Heart right ventricle (tissue), 16 donors: ENCODE measurements around the gene KLC1. TPM values are rescaled to one million over a fixed set of nuclear protein-coding genes. Genes with fewer than 3 reads are reported as not detected.

ENCODE experiments used
- ATAC-seq, 8 donors: fragments of 200-7000 bp; cut with Tn5 transposase; one replicate each; pipeline ENCODE4 v1.9.1; 2020; ENCODE audit warnings: mild to moderate bottlenecking in 8 of 8, moderate library complexity in 8 of 8, moderate number of reproducible peaks in 1 of 8
- DNase-seq, 2 donors: peaks; one replicate each; pipeline ENCODE4 v3.0.0-alpha.2; 2020
- H3K27ac ChIP-seq, 10 donors: fragments of 200-600 bp; sonication (generic) in 2 of 10; one replicate each; pipeline versions ENCODE4 v1.5.0 to v1.8.0; 2020 to 2022; ENCODE audit warnings: mild to moderate bottlenecking in 3 of 10
- H3K27me3 ChIP-seq, 7 donors: fragments of 200-600 bp; one replicate each; pipeline ENCODE4 v1.8.0; 2021 to 2022; ENCODE audit warnings: mild to moderate bottlenecking in 2 of 7
- H3K36me3 ChIP-seq, 9 donors: fragments of 200-600 bp; sonication (generic) in 1 of 9; one replicate each; pipeline versions ENCODE4 v1.5.0 to v1.8.0; 2020 to 2022; ENCODE audit warnings: mild to moderate bottlenecking in 2 of 9
- H3K4me1 ChIP-seq, 9 donors: fragments of 200-600 bp; sonication (generic) in 1 of 9; one replicate each; pipeline versions ENCODE4 v1.5.0 to v1.8.0; 2020 to 2022; ENCODE audit warnings: mild to moderate bottlenecking in 4 of 9
- H3K4me3 ChIP-seq, 10 donors: fragments of 200-600 bp; sonication (generic) in 2 of 10; one replicate each; pipeline versions ENCODE4 v1.5.0 to v1.8.0; 2020 to 2022; ENCODE audit warnings: mild to moderate bottlenecking in 7 of 10, moderate library complexity in 2 of 10
- H3K9me3 ChIP-seq, 11 donors: fragments of 200-600 bp in 10 of 11; sonication (generic) in 2 of 11; one replicate each; pipeline versions ENCODE4 v1.5.0 to v1.8.0; 2013 to 2022; ENCODE audit warnings: mild to moderate bottlenecking in 2 of 11, control low read depth in 1 of 11, moderate library complexity in 1 of 11
- WGBS, 2 donors: extraction: QIAGEN DNeasy Blood & Tissue Kit; methylation state at CpG; one replicate each; pipeline ENCODE4 v1.1.7; 2013; ENCODE audit warnings: inconsistent platforms in 1 of 2; 5-methylcytosine and 5-hydroxymethylcytosine counted together
- intact Hi-C, 10 donors: fragments of 100-400 bp; cut with DNase I; formaldehyde crosslinking; loops; one replicate each; pipeline versions ENCODE4 v1.11.1 to v1.14.2; 2022
- polyA plus RNA-seq, 2 donors: library from polyadenylated mRNA; stranded (reverse); fragments of 200-250 nt; gene quantifications; one replicate each; pipeline ENCODE4 v1.2.3, GENCODE V29; 2013
- total RNA-seq, 10 donors: library from RNA; stranded (reverse); fragmentation: NEBNext Ultra II Directional in 3 of 10; extraction: Animal tissue kit (Norgen Biotek cat#: 25700) in 3 of 10; gene quantifications; one replicate each; pipeline versions ENCODE4 v1.2.1 to v1.2.4, GENCODE V29; 2021 to 2023
- TF ChIP-seq, protein P1 (sequence below), 9 donors: fragments of 200-600 bp; sonication (generic) in 2 of 9; IDR thresholded peaks; one replicate each; pipeline versions ENCODE4 v1.5.0 to v1.8.0; 2021 to 2022; ENCODE audit warnings: antibody characterized with exemption in 9 of 9, mild to moderate bottlenecking in 5 of 9, moderate library complexity in 1 of 9
- donor health status: Arrhythmogenic right ventricular cardiomyopathy.
- donor health status: ischemic (EF 13 %, LVEDD 7.1; RV severe dilation, severe dysfunction).
- donor health status: healthy with polysubstance abuse.
- donor health status: DM: no; HTN: yes; CAD: no.
- donor health status: DM: no; HTN: no; CAD: no.
- donor health status: ischemic (EF 25% LVEDD 6.9; RV normal size, moderate dysfunction).
- donor health status: ischemic (EF 25% LVEDD 5.7; RV mildly dilated, moderate dysfunction).
- donor health status: healthy.
- donor health status: DM: yes; HTN: yes; CAD: no.
- donor health status: Ischemic cardiomyopathy.
- donor health status: ischemic (EF 35%, LVEDD 5.7; RV mildly dilated, moderate dysfunction).
- donor health status: nonischemic (EF 11% LVEDD 7.7; RV severe dilation, severe dysfunction).
- donor health status: DM: yes; HTN: yes; CAD: no.
- donor health status: PGD.
- donor health status: ischemic (EF 29% LVEDD 5.4; RV normal size, mild dysfunction).
- donor health status: nonischemic (EF 23%, LVEDD 6.1; RV moderate dilation, normal function).

The KLC1 gene
- total and polyA plus RNA-seq, 12 donors = 123 to 220 (median 151) TPM

DNA sequence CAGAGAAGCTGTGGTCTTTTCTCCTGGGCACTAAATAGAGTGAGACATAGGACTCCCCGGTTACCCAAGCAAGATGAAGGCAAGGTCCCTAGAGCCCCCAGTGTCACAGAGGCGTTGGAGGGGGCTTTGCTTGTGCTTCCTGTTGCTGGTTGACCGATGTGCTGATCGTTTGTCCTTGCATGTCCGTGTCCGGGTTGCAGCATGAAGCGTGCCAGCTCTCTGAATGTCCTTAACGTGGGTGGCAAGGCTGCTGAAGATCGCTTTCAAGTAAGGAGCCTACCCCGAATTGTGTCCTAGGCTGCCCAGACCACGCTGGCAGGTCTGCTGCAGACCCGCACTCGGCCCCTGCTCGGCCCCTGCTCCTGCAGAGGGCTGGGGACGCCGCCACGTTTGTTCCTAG is 63.1 kb downstream of the KLC1 start:
- 94 to 95% methylated on average over 17 of the region's 17 CpGs for WGBS, 2 donors
- peaks cover 6 to 54% (median 33%) of the 10 kb centered on the region in 9 donors for H3K4me1 ChIP-seq
- H3K4me3 ChIP-seq = no peak overlapping the region
- intact Hi-C loops = no loop called here
- no peak overlapping the region for H3K27ac ChIP-seq
- TF ChIP-seq, protein P1, sequence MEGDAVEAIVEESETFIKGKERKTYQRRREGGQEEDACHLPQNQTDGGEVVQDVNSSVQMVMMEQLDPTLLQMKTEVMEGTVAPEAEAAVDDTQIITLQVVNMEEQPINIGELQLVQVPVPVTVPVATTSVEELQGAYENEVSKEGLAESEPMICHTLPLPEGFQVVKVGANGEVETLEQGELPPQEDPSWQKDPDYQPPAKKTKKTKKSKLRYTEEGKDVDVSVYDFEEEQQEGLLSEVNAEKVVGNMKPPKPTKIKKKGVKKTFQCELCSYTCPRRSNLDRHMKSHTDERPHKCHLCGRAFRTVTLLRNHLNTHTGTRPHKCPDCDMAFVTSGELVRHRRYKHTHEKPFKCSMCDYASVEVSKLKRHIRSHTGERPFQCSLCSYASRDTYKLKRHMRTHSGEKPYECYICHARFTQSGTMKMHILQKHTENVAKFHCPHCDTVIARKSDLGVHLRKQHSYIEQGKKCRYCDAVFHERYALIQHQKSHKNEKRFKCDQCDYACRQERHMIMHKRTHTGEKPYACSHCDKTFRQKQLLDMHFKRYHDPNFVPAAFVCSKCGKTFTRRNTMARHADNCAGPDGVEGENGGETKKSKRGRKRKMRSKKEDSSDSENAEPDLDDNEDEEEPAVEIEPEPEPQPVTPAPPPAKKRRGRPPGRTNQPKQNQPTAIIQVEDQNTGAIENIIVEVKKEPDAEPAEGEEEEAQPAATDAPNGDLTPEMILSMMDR (IDR thresholded peaks at IDR 0.05) = no peak
- no peaks in the 10 kb centered on the region for H3K9me3 ChIP-seq
- ATAC-seq (no peak), DNase-seq (no peak)
- H3K36me3 ChIP-seq = peaks cover 0 to 86% (median 35%) of the 10 kb centered on the region in 9 donors
- H3K27me3 ChIP-seq = no peaks in the 10 kb centered on the region

DNA sequence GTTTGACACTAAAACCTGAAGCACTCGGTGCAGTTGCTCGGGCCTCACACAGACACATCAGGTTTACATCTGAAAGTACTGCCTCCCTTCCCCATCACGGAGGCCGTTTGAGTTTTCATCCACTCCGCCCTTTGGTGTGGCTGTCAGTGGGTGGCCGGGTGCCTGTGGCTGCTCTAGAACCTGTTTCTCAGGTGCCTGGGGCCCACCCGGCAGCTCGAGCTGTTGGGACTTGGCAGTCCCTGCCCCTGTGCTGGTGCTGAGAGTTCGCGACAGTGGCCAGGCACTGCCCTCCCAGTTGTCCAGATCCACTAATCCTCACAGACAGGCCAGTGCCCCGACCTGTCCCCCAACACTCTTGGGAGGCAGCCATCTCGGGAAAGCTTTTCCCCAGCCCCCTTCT is 63.9 kb downstream of the KLC1 start:
- TF ChIP-seq, protein P1 (IDR thresholded peaks at IDR 0.05) = no peak
- H3K4me1 ChIP-seq = peaks cover 13 to 56% (median 40%) of the 10 kb centered on the region in 9 donors
- no peak for DNase-seq
- no peaks in the 10 kb centered on the region for H3K27me3 ChIP-seq
- 86 to 87% methylated on average over 12 of the region's 12 CpGs for WGBS, 2 donors
- H3K36me3 ChIP-seq = peaks cover 3 to 86% (median 28%) of the 10 kb centered on the region in 9 donors
- intact Hi-C loops = no loop called here
- no peak overlapping the region for H3K4me3 ChIP-seq
- H3K9me3 ChIP-seq = no peaks in the 10 kb centered on the region
- no peak for ATAC-seq
- H3K27ac ChIP-seq = no peak overlapping the region

DNA sequence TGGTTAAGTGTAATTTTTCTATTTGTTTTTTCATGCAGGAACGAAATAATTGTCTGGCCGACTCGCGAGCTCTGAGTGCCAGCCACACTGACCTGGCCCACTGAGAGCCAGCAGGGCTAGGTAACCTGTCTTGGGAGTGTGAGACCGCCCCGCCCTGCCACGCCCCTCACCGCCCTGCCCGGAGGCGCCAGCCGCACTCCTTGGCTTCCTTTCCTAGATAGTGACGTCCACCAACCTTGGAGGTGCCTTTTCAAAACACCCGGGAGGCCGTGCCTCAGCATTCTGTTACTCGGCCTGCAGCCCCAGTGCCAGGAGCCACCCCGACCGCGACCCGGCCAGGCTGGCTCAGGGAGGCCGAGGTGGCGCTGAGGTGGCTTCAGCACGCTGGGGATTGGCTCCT is 64.5 kb downstream of the KLC1 start:
- ATAC-seq = no peak
- intact Hi-C loops = no loop called here

DNA sequence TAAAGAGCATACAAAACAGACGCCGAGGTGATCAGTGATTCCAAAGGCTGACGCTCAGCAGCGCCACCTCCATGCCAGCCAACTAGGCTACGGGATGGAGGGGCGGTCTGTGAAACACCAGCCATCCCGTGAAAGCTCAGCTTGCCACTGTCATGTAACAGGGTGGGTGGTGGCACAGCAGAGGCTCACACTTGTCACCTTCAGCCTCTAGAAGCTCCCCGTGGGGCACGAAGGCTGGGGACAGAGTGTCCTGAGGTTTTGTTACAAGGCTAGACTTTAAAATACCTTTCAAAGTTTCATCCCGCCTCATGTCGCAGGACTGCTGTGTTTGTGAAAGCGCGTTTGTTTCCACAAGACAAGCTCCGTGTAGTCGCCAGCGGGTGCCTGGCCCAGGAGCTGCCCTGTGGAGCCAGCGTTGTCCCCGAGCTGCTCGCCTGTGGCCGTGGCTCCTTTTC is 65.6 kb downstream of the KLC1 start:
- Histone ChIP-seq H3K27ac (no peak overlapping the region), H3K4me3 (no peak overlapping the region), H3K36me3 (peaks cover 5 to 86% (median 27%) of the 10 kb centered on the region in 9 donors), H3K9me3 (no peaks in the 10 kb centered on the region), H3K4me1 (peaks cover 16 to 59% (median 46%) of the 10 kb centered on the region in 9 donors), H3K27me3 (no peaks in the 10 kb centered on the region)
- TF ChIP-seq, protein P1 (IDR thresholded peaks at IDR 0.05) = no peak
- no peak for DNase-seq
- WGBS, 2 donors = 91 to 92% methylated on average over 20 of the region's 20 CpGs
- intact Hi-C loops = no loop called here
- ATAC-seq = no peak

More for the DNA sequence above, 64.5 kb downstream of the KLC1 start:
- H3K36me3 ChIP-seq = peaks cover 5 to 86% (median 27%) of the 10 kb centered on the region in 9 donors
- H3K4me3 ChIP-seq = no peak overlapping the region
- H3K27me3 ChIP-seq = no peaks in the 10 kb centered on the region
- TF ChIP-seq, protein P1 (IDR thresholded peaks at IDR 0.05) = no peak
- H3K4me1 ChIP-seq = peaks cover 16 to 59% (median 46%) of the 10 kb centered on the region in 9 donors
- no peaks in the 10 kb centered on the region for H3K9me3 ChIP-seq
- DNase-seq = no peak
- H3K27ac ChIP-seq = no peak overlapping the region
- WGBS, 2 donors = 95 to 96% methylated on average over 22 of the region's 22 CpGs
